A549 (cell line): ENCODE results near the gene SNX2. TPM values are rescaled to one million over a fixed set of nuclear protein-coding genes. Genes with fewer than 3 reads are reported as not detected.

ENCODE experiments used
- polyA plus RNA-seq, 4 experiments: library from polyadenylated mRNA; depleted of rRNA in 3 of 4; stranded (reverse); fragments of >200 nt; fragmentation: RNase III in 1 of 4; extraction: RNeasy Plus Mini Kit Qiagen cat#74134 plus additional on column Dnase treatment in 1 of 4; gene quantifications; 2 replicates in 3 of 4; 3 replicates in 1 of 4; pipeline ENCODE4 v1.2.3, GENCODE V29; 2011 to 2017

SNX2 gene
- polyA plus RNA-seq, 2 of the 4 experiments (the other 2 are of a cell fraction): 52.9 to 60.6 TPM

Other genes starting within 250 kb of the SNX2 start
- gene SNX24, start 70.5 kb downstream of the SNX2 start, polyA plus RNA-seq (2011; rRNA removed): 19.6 and 22.4 TPM in 2 replicates
- 20.4 to 24.7 TPM (median 23.9 TPM) in 3 replicates for gene SNX24, start 70.5 kb downstream of the SNX2 start, polyA plus RNA-seq (2017; fragmentation: RNase III; extraction: RNeasy Plus Mini Kit Qiagen cat#74134 plus additional on column Dnase treatment)